DMS53 treated with DMSO at 0.1 percent for 48 hours (cell line): ENCODE results near the gene KLF3.

ENCODE experiments used
- DNase-seq: peaks from one replicate; lab custom pipeline; 2025; ENCODE audit not compliant: unreplicated experiment; lab: John Stamatoyannopoulos, UW

Gene KLF3

DNA sequence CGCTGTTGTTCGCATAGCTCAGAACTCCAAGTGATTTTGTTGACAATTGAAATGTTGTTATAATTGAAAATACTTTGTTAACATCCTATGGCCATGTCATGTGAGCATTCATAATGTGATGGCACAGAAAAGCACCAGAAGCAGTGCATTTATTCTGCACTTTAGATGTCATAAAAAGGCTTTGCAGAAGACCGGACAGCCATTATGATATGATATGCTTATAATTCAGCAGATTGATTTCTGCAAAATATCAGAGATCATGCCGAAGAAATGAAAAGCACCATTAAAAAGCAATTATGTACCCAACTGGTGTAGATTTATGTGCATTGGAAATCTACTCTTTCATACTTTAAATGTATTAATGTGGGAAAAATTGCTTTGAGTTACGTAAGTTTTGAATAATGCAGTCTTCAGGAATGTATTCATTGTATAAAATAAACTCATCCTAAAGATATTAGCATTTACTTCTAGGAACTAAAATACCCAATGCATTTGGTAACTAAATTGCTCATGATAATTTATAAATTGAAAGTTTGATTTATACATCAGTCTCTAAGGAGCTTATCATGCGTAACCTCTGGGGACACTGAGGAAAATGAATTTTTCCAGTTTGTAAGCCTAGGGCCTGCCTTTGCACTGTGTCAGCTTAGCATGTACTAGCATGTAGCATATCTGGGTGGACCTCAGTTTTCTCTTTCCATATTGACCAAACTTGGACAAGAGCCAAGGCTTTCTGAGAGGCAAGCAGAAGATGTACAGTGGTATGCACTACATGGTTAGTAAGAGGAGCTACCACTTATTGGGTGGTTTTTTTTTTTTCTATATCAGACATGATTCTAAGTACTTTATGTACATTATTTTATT is 75.2 kb downstream of the KLF3 start:
- DNase-seq: no peak

DNA sequence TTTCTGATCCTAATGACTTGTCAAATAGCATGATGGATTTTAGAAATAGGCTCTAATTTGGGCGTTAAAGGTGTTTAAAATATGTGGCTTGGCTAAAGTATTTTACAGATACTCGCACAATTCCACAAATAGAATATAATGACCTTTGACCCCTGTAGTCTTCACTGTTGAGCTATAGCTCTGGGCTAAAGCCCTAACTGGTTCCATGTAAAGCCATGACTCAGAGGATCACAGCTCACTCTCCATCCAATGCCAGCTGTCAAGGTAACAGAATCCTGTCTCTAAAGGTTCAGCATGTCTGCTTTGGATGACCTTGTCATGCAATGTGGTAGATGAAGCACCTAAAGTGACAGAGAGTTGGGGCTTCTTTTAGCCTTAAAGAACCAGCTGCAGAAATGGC is 76.3 kb downstream of the KLF3 start:
- peak; percentile 78 for DNase-seq

DNA sequence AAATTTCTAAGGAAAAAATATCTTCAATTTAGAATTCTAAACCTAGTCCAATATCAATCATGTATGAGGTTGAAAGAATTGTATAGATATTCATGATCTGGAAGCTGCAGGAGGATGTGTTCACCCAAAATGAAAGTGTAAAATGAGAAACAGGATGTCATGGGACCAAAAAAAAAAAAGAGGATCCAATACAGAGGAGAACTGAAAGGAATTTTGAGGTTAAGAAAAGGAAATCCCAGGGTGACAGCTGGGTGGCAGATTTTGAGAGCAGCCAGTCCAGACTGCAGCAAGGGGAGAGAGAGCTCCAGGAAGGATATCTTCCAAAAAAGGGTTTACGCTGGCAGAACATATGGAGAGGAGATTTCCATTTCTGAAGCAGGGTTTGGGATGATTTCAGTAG is 79.9 kb downstream of the KLF3 start:
- no peak for DNase-seq

DNA sequence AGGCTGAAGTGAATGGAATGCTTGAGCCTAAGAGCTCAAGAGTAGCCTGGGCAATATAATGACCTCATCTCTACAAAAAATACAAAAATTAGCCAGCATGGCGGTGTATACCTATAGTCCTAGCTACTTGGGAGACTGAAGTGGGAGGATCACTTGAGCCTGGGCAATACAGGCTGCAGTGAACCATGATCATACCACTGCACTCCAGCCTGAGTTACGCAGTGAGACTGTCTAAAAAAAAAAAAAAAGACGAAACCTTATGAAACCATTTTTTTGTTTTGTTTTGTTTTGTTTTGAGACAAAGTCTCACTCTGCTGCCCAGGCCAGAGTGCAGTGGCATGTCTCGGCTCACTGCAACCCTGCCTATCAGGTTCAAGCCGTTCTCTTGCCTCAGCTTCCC is 81.9 kb downstream of the KLF3 start:
- DNase-seq: no peak

GRCh38 chr4:38747629-38748028 is 83.6 kb downstream of the KLF3 start:
- DNase-seq: no peak

GRCh38 chr4:38749336-38749735 is 85.3 kb downstream of the KLF3 start:
- DNase-seq: no peak
